Stomach (tissue), 4 donors: ENCODE measurements around the gene TDRKH.

Experiments used
- CTCF ChIP-seq, 7 experiments: fragments of 450-650 bp in 4 of 7; fragments of 200-600 bp in 3 of 7; sonication (generic) in 3 of 7; IDR thresholded peaks; one replicate each; pipeline ENCODE4 v1.5.1; 2016 to 2019; ENCODE audit warnings: antibody characterized with exemption in 7 of 7, control low read depth in 2 of 7, mild to moderate bottlenecking in 1 of 7
- EP300 ChIP-seq: sonication (generic); formaldehyde crosslinking; IDR thresholded peaks from one replicate; pipeline ENCODE4 v1.6.1; 2017; ENCODE audit warnings: antibody characterized with exemption
- POLR2A ChIP-seq, 4 donors: fragments of 450-650 bp; IDR thresholded peaks; one replicate each; pipeline ENCODE4 v1.6.1; 2016; ENCODE audit warnings: antibody characterized with exemption in 4 of 4, control low read depth in 2 of 4, mild to moderate bottlenecking in 1 of 4, moderate library complexity in 1 of 4
- POLR2AphosphoS5 ChIP-seq, 3 donors: sonication (generic); formaldehyde crosslinking; IDR thresholded peaks; one replicate each; pipeline ENCODE4 v1.6.1; 2016; ENCODE audit warnings: antibody characterized with exemption in 3 of 3

- TF ChIP-seq POLR2A (IDR thresholded peaks at IDR 0.05) (no peak), POLR2AphosphoS5 (IDR thresholded peaks at IDR 0.05) (no peak), CTCF (IDR thresholded peaks at IDR 0.05) (no peak), EP300 (no peak)
Observed at GRCh38 chr1:151822404-151822803, 32.1 kb upstream of the TDRKH start.
